Measurements from ENCODE around the gene SLAIN1. TPM values are rescaled to one million over a fixed set of nuclear protein-coding genes. Genes with fewer than 3 reads are reported as not detected.

The SLAIN1 gene
- total and polyA plus RNA-seq, 2 of the 8 experiments (the other 6 are each of a cell fraction or from before 2014, with no cell fraction given) = 35.0 to 37.7 TPM

GRCh38 chr13:77786695-77787287 lies 89.3 kb downstream of the SLAIN1 start (continued):
- TF ChIP-seq SIN3A (conservative IDR thresholded peaks at IDR 0.05 in 1 of 2, IDR thresholded peaks at IDR 0.05 in 1 of 2; ENCODE audit: low read depth in 1 of 2, low read length in 2 of 2) (no peak), BACH1 (IDR thresholded peaks at IDR 0.05; ENCODE audit: low read length) (no peak), CHD2 (IDR thresholded peaks at IDR 0.05; ENCODE audit: low read length) (no peak), EGR1 (IDR thresholded peaks at IDR 0.05; ENCODE audit: borderline replicate concordance, low read depth, low read length) (no peak), KDM5A (IDR thresholded peaks at IDR 0.05; ENCODE audit: low read length) (no peak), SP4 (IDR thresholded peaks at IDR 0.05; ENCODE audit: low read length) (no peak), JUN (IDR thresholded peaks at IDR 0.05; ENCODE audit: low read depth, low read length) (no peak), SIX5 (IDR thresholded peaks at IDR 0.05; ENCODE audit: low read depth, low read length) (no peak)

Measured in H1 (cell line).